HL-60 (cell line): ENCODE results near the gene INPP4B.

Experiments
- POLR2AphosphoS5 ChIP-seq: IDR thresholded peaks from 2 replicates; pipeline ENCODE4 v1.6.1; 2012; ENCODE audit warnings: low read depth
- REST ChIP-seq: IDR thresholded peaks from 2 replicates; pipeline ENCODE4 v1.6.1; 2012; ENCODE audit warnings: low read depth; ENCODE audit not compliant: insufficient replicate concordance
- SPI1 ChIP-seq: IDR thresholded peaks from 2 replicates; pipeline ENCODE4 v1.6.1; 2012; ENCODE audit warnings: low read depth, mild to moderate bottlenecking, borderline replicate concordance
- TF ChIP-seq, protein P1 (sequence below): IDR thresholded peaks from one replicate; pipeline ENCODE4 v1.5.1; 2011; ENCODE audit warnings: low read length, control low read depth, inconsistent platforms; ENCODE audit not compliant: insufficient read depth

DNA sequence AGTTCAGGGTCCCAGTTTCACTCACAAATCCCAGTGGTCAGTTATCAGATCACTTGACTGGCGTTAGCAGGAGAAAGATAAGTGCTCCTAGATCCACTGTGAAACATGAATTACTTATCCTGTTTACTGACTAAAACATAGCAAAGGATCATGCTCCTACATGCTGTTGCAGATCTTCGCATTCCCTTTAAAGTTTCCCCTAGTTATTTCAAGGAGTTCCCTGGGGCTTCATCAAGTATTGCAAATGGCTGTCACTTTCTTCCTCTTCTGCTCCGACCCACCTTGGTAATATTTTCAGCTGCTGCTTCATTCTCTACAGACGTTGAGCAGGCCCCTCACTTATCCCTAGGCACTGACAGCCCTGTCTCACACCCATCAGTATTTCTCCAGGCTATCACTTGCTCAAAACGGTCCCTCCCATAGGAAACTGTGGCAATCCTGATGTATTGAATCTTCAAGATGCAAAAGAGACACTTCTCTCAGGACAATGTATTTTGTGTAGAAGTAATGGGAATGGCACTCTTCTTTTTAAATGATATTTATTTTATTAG lies 466.0 kb downstream of the INPP4B start:
- no peak for TF ChIP-seq SPI1
- TF ChIP-seq, protein P1, sequence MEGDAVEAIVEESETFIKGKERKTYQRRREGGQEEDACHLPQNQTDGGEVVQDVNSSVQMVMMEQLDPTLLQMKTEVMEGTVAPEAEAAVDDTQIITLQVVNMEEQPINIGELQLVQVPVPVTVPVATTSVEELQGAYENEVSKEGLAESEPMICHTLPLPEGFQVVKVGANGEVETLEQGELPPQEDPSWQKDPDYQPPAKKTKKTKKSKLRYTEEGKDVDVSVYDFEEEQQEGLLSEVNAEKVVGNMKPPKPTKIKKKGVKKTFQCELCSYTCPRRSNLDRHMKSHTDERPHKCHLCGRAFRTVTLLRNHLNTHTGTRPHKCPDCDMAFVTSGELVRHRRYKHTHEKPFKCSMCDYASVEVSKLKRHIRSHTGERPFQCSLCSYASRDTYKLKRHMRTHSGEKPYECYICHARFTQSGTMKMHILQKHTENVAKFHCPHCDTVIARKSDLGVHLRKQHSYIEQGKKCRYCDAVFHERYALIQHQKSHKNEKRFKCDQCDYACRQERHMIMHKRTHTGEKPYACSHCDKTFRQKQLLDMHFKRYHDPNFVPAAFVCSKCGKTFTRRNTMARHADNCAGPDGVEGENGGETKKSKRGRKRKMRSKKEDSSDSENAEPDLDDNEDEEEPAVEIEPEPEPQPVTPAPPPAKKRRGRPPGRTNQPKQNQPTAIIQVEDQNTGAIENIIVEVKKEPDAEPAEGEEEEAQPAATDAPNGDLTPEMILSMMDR = no peak
- TF ChIP-seq REST = no peak
- TF ChIP-seq POLR2AphosphoS5 = no peak
